HepG2 (cell line): ENCODE data around the gene LRRC15. TPM values are rescaled to one million over a fixed set of nuclear protein-coding genes. Genes with fewer than 3 reads are reported as not detected.

Experiments used
- ARNT ChIP-seq: fragments of 450-650 bp; IDR thresholded peaks from 2 replicates; pipeline ENCODE4 v1.6.1; 2017
- ATF1 ChIP-seq: IDR thresholded peaks from 2 replicates; pipeline ENCODE4 v1.6.1; 2016; ENCODE audit warnings: mild to moderate bottlenecking, control low read depth
- ATF4 ChIP-seq, 2 experiments: fragments of 450-650 bp in 1 of 2; sonication (generic) in 1 of 2; formaldehyde crosslinking; IDR thresholded peaks; 2 replicates each; pipeline versions ENCODE4 v1.5.0 to v1.8.0; 2020 to 2022; ENCODE audit warnings: mild to moderate bottlenecking in 1 of 2, missing genetic modification reagents in 1 of 2
- CCDC6 ChIP-seq: sonication (generic); formaldehyde crosslinking; IDR thresholded peaks from 2 replicates; pipeline ENCODE4 v1.8.1; 2022; ENCODE audit warnings: mild to moderate bottlenecking, missing genetic modification reagents, moderate library complexity
- CENPX ChIP-seq: sonication (generic); formaldehyde crosslinking; IDR thresholded peaks from 2 replicates; pipeline ENCODE4 v1.9.0; 2021; ENCODE audit warnings: mild to moderate bottlenecking, missing genetic modification reagents, moderate library complexity
- CREBL2 ChIP-seq: sonication (generic); formaldehyde crosslinking; IDR thresholded peaks from 2 replicates; pipeline ENCODE4 v1.8.1; 2023; ENCODE audit warnings: missing genetic modification reagents, mild to moderate bottlenecking, borderline replicate concordance
- ETS1 ChIP-seq: sonication (generic); formaldehyde crosslinking; IDR thresholded peaks from 2 replicates; pipeline ENCODE4 v1.4.0; 2020; ENCODE audit warnings: missing genetic modification reagents
- HOXA3 ChIP-seq: sonication (generic); formaldehyde crosslinking; IDR thresholded peaks from 2 replicates; pipeline ENCODE4 v1.5.0; 2020; ENCODE audit warnings: missing genetic modification reagents
- KLF6 ChIP-seq: IDR thresholded peaks from 2 replicates; pipeline ENCODE4 v1.8.0; 2016; ENCODE audit warnings: missing biosample characterization, missing genetic modification reagents
- MIXL1 ChIP-seq: IDR thresholded peaks from 2 replicates; pipeline ENCODE4 v1.6.1; 2016
- MYC ChIP-seq: sonication (generic); formaldehyde crosslinking; IDR thresholded peaks from 2 replicates; pipeline ENCODE4 v1.9.0; 2021; ENCODE audit warnings: missing genetic modification reagents, borderline replicate concordance
- NFATC3 ChIP-seq: sonication (generic); formaldehyde crosslinking; IDR thresholded peaks from 2 replicates; pipeline ENCODE4 v1.5.1; 2020; ENCODE audit warnings: mild to moderate bottlenecking, missing genetic modification reagents
- NR2C2 ChIP-seq: sonication (generic); formaldehyde crosslinking; IDR thresholded peaks from 2 replicates; pipeline ENCODE4 v1.4.0; 2020; ENCODE audit warnings: missing genetic modification reagents, mild to moderate bottlenecking, moderate library complexity, borderline replicate concordance
- RBAK ChIP-seq: sonication (generic); formaldehyde crosslinking; IDR thresholded peaks from 2 replicates; pipeline ENCODE4 v1.5.1; 2020; ENCODE audit warnings: mild to moderate bottlenecking, missing genetic modification reagents
- RXRB ChIP-seq: IDR thresholded peaks from 2 replicates; pipeline ENCODE4 v1.6.1; 2016; ENCODE audit warnings: borderline replicate concordance, missing genetic modification reagents, missing compliant biosample characterization
- SNAPC2 ChIP-seq: sonication (generic); formaldehyde crosslinking; IDR thresholded peaks from 2 replicates; pipeline ENCODE4 v1.8.1; 2022; ENCODE audit warnings: mild to moderate bottlenecking, missing genetic modification reagents
- TEAD3 ChIP-seq: optimal IDR thresholded peaks from 2 replicates; pipeline ENCODE3; 2016; ENCODE audit warnings: borderline replicate concordance
- ZBTB33 ChIP-seq: sonication (generic); formaldehyde crosslinking; IDR thresholded peaks from 2 replicates; pipeline ENCODE4 v1.4.0; 2020; ENCODE audit warnings: missing genetic modification reagents
- ZFP36L2 ChIP-seq: sonication (generic); formaldehyde crosslinking; IDR thresholded peaks from 2 replicates; pipeline ENCODE4 v1.4.0; 2020; ENCODE audit warnings: missing genetic modification reagents
- ZFP37 ChIP-seq: sonication (generic); formaldehyde crosslinking; IDR thresholded peaks from 2 replicates; pipeline ENCODE4 v1.4.0; 2020; ENCODE audit warnings: missing genetic modification reagents, borderline replicate concordance
- ZNF138 ChIP-seq: sonication (generic); formaldehyde crosslinking; IDR thresholded peaks from 2 replicates; pipeline ENCODE4 v1.5.0; 2020; ENCODE audit warnings: mild to moderate bottlenecking, low read depth, missing genetic modification reagents
- ZNF143 ChIP-seq: sonication (generic); formaldehyde crosslinking; IDR thresholded peaks from 2 replicates; pipeline ENCODE4 v1.4.0; 2020; ENCODE audit warnings: missing genetic modification reagents
- ZNF207 ChIP-seq: fragments of 450-650 bp; IDR thresholded peaks from 2 replicates; pipeline ENCODE4 v1.6.1; 2016; ENCODE audit warnings: antibody characterized with exemption, borderline replicate concordance
- ZNF746 ChIP-seq: sonication (generic); formaldehyde crosslinking; IDR thresholded peaks from 2 replicates; pipeline ENCODE4 v1.8.0; 2022; ENCODE audit warnings: mild to moderate bottlenecking, missing genetic modification reagents
- polyA plus RNA-seq, 8 experiments: library from polyadenylated mRNA; depleted of rRNA in 3 of 8; stranded (reverse) in 7 of 8; unstranded in 1 of 8; fragments of >200 nt; fragmentation: Illumina TruSeq in 4 of 8; extraction: Trizol in 4 of 8; gene quantifications; 2 replicates each; pipeline versions ENCODE4 v1.2.1 to v1.2.3, GENCODE V29; 2011 to 2016; ENCODE audit warnings: low read depth in 4 of 8, missing spikeins in 1 of 8, mixed read lengths in 1 of 8; ENCODE audit not compliant: insufficient read depth in 1 of 8
- total RNA-seq, 5 experiments: library from RNA; depleted of rRNA; stranded (reverse); fragments of >200 nt; fragmentation: Illumina TruSeq; extraction: Trizol; gene quantifications; 2 replicates each; pipeline ENCODE4 v1.2.3, GENCODE V29; 2016; ENCODE audit warnings: low read depth in 1 of 5
- TF ChIP-seq, protein P1 (sequence below): IDR thresholded peaks from 2 replicates; pipeline ENCODE4 v1.6.1; 2016; ENCODE audit warnings: missing biosample characterization, missing genetic modification reagents, low read depth

Gene LRRC15
- total and polyA plus RNA-seq, 2 of the 13 experiments (the other 11 are each of a cell fraction or from before 2014, with no cell fraction given), result not detected

DNA sequence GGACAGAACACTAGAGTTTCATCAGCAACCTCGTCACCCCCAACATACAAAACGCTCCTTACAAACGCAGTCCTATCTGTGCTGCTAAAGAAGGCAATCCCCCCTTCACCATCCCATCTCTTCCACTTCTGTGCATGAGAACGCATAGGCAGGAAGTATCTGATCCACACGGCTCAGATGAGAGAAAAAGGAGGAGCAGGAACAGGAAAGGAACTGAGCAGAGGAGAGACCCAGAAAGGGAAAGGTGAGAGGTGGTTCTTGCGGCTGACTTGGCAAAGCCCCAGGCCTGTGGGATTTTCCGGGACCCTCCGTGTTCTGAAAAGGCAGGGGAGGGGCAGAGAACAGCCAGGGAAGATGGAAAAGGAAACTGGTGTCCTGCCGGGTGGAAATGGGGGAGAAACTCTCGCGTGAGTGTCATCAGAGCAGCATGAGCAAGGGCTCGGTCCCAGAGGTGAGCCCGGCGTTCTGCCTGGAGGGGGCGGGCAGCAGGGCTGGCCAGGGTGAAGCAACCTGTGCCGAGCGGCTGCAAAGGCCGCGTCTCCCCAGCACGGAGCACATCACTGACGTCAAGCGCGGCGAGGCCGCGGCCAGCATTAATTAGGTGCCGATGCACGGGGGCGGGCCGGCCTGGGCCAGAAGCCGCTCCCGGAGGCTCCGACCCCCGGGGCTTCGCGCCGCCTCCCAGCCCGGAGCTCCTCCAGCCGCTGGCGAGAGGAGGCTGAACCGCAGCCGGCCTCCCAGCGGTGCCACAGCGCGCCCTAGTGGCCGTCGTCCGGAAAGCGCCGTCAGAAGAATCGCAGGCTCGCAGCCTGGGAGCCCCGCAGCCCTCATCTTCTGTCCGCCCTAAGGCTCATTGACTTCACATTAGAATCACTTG is 54.2 kb downstream of the LRRC15 start (continued):
- TF ChIP-seq ATF1 (CRISPR knock-in tag), result no peak
- no peak for TF ChIP-seq ZBTB33 (CRISPR knock-in tag)
- no peak for TF ChIP-seq ZNF138 (CRISPR knock-in tag)
- TF ChIP-seq ZFP37, result no peak
- TF ChIP-seq NR2C2 (CRISPR knock-in tag), result no peak
- TF ChIP-seq ZNF746 (CRISPR knock-in tag), result 0 out of 2 replicates have a peak, but pooled peaks have one; percentile 42
- no peak for TF ChIP-seq RBAK (CRISPR knock-in tag)
- TF ChIP-seq ZNF143 (CRISPR knock-in tag), result no peak
- TF ChIP-seq HOXA3, result peak; percentile 38; the same call in 1 of the 2 replicates
- TF ChIP-seq KLF6 (CRISPR knock-in tag), result peak; percentile 49; the same call in 1 of the 2 replicates
- no peak for TF ChIP-seq CENPX (CRISPR knock-in tag)
- no peak for TF ChIP-seq ATF4 (CRISPR knock-in tag; IDR thresholded peaks at IDR 0.05)
- peak; percentile 58; the same call in 1 of the 2 replicates for TF ChIP-seq RXRB
- TF ChIP-seq TEAD3 (CRISPR knock-in tag), result peak; percentile 48
- TF ChIP-seq SNAPC2 (CRISPR knock-in tag), result no peak
- no peak for TF ChIP-seq MIXL1 (CRISPR knock-in tag)
- TF ChIP-seq ZNF207, result no peak
- TF ChIP-seq ETS1 (CRISPR knock-in tag), result no peak
- TF ChIP-seq CREBL2, result no peak
- no peak for TF ChIP-seq ZFP36L2 (CRISPR knock-in tag)
- no peak for TF ChIP-seq NFATC3 (CRISPR knock-in tag)
- no peak for TF ChIP-seq ARNT
- TF ChIP-seq CCDC6 (CRISPR knock-in tag), result no peak
- TF ChIP-seq, protein P1, sequence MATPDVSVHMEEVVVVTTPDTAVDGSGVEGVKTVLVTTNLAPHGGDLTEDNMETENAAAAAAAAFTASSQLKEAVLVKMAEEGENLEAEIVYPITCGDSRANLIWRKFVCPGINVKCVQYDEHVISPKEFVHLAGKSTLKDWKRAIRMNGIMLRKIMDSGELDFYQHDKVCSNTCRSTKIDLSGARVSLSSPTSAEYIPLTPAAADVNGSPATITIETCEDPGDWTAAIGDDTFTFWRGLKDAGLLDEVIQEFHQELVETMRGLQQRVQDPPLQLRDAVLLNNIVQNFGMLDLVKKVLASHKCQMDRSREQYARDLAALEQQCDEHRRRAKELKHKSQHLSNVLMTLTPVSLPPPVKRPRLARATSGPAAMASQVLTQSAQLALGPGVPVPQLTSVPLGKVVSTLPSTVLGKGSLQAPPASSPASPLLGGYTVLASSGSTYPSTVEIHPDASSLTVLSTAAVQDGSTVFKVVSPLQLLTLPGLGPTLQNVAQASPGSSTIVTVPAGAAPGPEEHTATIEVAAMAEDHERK (CRISPR knock-in tag), result no peak
- peak; percentile 48; the same call in 1 of the 2 replicates for TF ChIP-seq MYC (CRISPR knock-in tag)
